Measurements from ENCODE around the gene QDPR.

DNA sequence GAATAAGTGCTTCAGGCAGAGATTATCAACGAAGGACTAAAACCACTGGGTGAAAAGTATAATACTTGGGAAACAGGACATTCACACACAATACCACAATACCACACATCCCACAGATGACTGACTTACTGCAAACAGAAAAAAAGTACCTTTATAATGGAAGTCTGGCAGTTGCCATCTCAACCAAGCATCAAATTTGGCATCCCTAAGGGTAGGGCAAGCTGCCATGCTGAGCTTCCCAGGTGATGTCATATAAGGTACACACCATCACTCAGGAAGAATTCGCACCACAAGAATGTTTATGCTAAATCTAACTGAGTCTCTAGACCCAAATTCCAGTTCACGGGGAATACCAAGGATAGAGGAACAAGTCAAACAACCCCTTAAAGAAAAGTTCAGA lies 9.1 kb downstream of the QDPR start:
- TF ChIP-seq, protein P1, sequence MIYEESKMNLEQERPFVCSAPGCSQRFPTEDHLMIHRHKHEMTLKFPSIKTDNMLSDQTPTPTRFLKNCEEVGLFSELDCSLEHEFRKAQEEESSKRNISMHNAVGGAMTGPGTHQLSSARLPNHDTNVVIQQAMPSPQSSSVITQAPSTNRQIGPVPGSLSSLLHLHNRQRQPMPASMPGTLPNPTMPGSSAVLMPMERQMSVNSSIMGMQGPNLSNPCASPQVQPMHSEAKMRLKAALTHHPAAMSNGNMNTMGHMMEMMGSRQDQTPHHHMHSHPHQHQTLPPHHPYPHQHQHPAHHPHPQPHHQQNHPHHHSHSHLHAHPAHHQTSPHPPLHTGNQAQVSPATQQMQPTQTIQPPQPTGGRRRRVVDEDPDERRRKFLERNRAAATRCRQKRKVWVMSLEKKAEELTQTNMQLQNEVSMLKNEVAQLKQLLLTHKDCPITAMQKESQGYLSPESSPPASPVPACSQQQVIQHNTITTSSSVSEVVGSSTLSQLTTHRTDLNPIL (CRISPR knock-in tag; IDR thresholded peaks at IDR 0.05; ENCODE audit: low read depth): no peak
- TF ChIP-seq, protein P2, sequence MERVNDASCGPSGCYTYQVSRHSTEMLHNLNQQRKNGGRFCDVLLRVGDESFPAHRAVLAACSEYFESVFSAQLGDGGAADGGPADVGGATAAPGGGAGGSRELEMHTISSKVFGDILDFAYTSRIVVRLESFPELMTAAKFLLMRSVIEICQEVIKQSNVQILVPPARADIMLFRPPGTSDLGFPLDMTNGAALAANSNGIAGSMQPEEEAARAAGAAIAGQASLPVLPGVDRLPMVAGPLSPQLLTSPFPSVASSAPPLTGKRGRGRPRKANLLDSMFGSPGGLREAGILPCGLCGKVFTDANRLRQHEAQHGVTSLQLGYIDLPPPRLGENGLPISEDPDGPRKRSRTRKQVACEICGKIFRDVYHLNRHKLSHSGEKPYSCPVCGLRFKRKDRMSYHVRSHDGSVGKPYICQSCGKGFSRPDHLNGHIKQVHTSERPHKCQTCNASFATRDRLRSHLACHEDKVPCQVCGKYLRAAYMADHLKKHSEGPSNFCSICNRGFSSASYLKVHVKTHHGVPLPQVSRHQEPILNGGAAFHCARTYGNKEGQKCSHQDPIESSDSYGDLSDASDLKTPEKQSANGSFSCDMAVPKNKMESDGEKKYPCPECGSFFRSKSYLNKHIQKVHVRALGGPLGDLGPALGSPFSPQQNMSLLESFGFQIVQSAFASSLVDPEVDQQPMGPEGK (CRISPR knock-in tag; IDR thresholded peaks at IDR 0.05; ENCODE audit: borderline replicate concordance): no peak
- no peak for TF ChIP-seq GLIS3 (CRISPR knock-in tag; IDR thresholded peaks at IDR 0.05)
- TF ChIP-seq, protein P3, sequence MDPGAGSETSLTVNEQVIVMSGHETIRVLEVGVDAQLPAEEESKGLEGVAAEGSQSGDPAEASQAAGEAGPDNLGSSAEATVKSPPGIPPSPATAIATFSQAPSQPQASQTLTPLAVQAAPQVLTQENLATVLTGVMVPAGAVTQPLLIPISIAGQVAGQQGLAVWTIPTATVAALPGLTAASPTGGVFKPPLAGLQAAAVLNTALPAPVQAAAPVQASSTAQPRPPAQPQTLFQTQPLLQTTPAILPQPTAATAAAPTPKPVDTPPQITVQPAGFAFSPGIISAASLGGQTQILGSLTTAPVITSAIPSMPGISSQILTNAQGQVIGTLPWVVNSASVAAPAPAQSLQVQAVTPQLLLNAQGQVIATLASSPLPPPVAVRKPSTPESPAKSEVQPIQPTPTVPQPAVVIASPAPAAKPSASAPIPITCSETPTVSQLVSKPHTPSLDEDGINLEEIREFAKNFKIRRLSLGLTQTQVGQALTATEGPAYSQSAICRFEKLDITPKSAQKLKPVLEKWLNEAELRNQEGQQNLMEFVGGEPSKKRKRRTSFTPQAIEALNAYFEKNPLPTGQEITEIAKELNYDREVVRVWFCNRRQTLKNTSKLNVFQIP (CRISPR knock-in tag; IDR thresholded peaks at IDR 0.05; ENCODE audit: borderline replicate concordance, low read depth): no peak
- TF ChIP-seq ARNTL (CRISPR knock-in tag; IDR thresholded peaks at IDR 0.05; ENCODE audit: borderline replicate concordance, low read depth): no peak
